NCI-H1694 (cell line): ENCODE measurements around the gene TAS1R3.

Experiments
- DNase-seq: peaks from one replicate; lab custom pipeline; 2025; lab: John Stamatoyannopoulos, UW

Gene TAS1R3

DNA sequence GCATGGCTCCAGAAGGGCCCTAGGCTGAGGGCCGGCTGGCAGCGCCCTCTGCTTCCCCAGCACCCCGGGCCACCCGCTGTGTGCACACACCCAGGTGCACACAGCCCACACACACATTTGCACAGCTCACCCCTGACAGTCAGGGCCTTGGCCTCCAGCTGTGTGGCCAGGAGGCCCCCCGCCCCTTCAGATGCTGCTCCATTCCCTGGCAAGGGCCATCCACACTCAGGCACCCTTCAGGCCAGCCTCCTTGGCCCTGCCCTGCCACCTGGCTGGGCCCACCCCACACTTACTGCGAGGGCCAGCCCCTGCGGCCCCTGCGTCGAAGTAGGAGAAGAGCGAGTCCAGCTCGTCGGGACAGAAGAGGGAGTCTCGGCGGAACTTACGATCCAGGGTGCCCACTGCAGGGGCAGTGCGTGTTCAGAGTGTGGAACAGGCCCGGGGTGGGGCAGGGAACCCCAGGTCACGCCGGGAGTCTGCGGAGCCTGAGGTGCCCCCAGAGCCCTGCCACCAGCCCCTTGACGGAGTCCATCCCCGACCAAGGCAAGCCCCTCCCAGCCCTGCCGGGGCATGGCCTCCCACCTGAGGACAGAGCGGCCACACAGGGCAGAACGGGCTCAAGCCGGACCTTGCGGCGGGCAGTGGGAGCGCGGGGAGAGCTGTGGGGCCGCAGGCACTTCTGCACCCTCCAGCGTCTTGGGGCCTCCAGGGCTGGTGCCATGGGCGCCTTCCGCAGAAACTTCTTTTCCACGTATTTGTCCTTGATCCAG lies 35.7 kb upstream of the TAS1R3 start:
- no peak for DNase-seq

DNA sequence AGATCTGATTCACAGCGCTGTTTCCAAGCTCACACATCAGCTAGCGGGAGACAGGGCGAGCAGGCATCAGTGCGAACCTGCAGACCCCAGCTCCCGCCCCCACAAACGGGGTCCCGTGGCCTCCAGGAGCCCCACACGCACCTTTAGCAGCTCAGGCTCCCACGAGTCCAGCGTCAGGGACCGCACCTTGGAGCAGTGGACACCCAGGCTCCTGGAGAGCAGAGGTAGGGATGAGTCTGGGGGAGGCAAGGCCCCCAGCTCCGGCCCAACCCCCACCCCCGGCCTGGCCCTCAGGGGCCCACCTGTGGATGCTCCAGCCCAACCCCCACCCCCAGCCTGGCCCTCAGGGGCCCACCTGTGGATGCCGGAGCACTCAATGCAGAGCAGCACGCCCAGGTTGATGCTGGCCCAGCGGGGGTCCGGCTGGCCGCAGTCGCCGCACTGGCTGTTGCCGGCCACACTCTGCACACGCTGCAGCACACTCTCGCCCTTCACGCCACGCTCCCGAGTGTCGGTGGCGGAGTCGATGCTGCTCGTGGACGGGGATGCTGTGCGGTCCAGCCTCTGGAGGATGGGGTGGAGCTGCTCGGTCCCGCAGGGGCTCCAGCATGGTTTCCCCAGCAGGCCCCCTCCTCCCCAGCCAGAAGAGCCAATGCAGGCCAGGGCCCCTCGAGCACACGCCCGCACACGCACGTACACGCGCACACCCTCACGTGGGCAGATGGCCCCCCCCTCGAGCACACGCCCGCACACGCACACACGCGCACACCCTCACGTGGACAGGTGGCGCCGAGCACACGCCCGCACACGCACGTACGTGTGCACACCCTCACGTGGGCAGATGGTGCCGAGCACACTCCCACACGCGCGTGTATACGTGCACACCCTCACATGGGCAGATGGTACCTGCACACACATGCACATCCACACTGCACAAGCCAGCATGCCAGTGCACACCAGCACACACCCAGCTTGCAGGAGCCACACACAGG lies 34.7 kb upstream of the TAS1R3 start:
- no peak for DNase-seq

DNA sequence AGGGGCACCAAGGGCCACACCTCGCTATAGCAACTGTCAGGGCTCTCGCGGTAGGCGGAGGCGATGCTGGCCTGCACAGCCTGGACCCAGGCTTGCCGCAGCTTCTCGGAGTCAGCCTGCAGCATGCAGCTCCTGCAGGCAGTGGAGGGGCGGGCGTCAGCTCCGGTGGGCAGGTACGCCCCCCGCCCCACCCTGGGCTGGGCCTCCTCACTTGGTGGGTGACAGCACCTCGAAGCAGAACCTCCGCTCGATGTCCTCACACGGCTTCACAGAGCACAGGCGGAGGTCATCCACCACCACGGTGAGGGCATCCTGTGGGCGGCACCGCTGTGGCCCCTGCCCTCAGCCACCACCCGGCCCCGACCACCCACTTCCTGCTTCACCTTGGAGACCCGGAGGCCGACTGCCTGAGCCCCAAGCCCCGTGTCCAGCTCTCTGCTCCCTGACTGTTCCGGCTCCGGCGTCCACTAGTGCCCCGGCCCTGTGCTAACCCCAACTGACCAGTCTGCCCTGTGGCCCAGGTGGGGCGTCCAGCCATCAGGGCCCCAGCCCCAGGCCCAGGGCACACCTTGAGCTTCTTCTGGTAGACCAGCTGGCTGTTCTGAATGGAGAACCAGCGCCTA lies 33.2 kb upstream of the TAS1R3 start:
- no peak for DNase-seq

DNA sequence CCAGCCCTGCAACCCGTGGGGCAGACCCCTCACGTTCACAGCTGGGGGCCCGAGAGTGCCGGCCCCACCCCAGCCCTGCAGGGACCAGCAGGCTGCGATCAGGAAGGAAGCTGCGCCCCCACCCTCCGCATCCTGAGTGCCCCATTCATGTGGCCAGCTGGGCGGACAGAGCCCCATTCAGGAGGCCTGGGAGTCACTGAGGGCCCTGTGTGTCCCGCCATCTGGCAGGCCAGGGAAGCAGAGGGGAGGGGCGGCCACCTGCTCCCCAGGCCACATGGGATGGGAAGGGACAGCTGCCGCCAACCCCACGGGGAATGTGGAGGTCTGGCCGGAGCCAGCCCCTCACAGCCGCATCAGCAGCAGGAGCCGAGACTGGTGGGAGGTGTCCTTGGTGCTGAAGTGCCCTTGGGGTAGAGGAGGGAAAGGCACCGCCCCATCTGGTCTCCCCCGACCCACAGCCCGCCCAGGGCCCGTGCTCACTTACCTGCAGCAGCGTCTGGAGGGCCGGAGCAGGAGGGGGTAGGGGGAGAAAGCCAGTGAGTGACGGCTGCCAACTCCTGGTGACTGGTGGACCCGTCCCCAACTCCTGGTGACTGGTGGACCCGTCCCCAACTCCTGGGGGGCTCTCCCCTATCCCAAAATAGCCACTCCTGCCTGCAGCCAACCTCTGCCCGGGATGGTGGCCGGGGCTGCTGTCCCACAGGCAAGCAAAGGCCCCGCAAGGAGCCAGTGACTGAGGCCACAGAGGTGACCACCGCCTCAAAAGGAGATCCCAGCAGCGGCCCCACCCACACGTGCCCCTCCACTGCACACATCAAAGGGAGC lies 32.0 kb upstream of the TAS1R3 start:
- DNase-seq: no peak

DNA sequence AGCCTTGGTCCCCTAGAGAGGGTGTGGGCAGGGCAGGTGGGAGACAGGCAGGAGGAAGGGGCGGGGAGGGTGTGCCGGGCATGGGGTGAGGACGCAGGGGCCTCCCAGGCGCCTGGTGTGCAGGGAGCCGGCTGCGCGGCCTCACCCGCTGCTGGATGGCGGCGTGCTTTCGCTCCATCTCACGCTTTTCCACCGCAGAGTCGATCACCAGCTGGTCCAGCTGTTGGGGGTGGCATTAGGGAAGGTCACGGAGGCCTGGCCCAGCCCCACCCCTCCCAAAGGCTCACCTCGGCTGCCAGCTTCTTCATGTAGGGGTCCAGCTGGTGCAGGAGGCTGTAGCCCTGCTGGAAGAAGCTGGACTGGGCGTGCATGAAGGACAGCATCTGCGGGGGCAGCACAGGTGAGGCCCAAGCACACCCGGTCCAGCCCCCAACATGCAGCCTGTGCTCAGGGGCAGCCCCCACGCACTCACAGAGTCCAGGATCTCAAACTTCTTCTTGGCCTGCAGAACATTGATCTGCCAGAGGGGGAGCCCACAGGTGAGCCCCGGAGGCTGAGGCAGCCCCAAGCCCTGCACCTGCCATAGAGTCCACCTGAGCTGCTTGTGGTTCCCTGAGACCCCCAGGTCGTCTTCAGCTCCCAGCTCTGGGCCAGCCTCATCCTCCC lies 31.3 kb upstream of the TAS1R3 start:
- no peak for DNase-seq

DNA sequence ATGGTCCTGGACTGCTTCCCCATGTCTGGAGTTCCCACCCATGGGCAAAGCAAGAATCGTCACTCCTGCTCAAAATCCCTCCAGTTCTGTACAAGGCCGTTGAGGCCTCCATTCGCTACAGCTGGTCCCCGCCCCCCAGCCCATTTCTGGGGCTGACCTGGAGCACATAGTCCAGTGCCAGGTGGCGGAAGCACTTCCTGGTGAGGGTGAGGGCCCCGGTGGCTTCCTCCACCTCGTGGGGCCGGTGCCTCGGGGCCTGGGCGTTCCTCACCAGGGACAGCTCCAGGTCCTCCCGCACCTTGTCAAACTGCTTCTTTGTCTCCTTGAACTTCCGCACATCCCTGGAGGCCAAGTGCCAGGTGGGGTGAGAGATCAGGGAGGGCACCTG lies 30.7 kb upstream of the TAS1R3 start:
- DNase-seq: no peak

DNA sequence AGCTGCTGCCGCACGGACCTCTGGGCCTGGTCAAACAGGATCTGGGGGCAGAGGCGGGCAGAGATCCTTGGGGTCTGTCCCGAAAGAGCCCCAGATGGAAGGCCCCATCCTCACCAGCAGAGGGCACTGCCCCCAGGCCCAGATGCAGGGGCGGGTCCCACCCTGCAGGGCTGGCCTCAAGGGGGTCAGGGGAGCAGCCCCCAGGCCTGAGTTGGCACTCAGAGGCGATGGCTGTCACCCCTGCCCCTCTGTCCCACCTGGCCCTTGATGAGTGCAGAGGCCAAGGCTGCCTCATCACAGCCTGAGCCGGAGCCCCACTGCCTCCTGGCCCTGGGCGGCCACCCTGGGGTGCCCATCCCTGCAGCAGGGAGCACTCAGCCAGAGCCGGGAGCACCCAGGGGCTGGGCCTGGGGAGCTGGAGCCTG lies 29.1 kb upstream of the TAS1R3 start:
- DNase-seq: no peak

DNA sequence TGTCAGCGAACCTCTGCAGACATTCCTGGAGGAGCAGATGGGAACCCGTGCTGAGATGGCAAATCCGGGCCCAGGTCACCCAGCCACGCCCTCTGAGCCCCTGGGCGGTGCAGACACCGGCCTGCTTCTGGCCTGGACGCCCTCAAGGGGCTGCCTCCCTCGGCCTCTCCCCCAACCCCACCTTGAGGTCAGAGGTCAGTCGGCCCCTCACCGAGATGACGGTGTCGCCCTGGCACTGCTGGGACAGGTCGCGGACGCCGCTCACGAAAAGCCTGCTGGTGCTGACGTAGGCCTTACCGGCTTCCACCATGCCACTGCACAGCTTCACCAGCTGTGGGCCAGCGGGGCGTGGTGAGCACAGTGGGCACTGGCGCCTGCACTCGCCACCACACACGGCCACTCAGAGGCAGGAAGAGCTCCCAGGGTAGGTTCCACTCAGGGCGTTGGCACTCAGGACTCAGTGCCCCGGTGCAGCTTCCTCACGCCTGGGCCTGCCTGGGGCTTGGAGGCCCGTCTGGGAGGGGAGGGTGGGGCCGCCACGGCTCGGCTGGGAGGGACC lies 28.1 kb upstream of the TAS1R3 start:
- no peak for DNase-seq

DNA sequence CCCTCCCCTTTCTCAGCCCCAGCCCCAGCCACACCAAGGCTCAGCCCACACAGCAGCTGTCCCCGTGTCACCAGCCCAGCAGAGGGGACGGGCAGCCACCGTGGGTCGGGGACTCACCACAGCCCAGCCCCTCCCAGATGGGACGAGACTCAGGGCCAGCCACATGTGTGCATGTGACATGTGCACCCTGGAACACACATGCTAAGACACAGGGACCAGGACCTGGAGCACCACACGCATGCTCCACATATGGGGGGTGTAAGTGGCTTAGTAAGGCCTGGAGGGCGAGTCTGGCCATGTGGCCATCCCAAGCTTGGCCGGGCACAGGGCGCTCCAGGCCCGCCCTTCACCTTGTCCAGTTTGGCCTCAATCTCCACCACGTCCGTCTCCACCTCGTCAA lies 27.3 kb upstream of the TAS1R3 start:
- DNase-seq: no peak

DNA sequence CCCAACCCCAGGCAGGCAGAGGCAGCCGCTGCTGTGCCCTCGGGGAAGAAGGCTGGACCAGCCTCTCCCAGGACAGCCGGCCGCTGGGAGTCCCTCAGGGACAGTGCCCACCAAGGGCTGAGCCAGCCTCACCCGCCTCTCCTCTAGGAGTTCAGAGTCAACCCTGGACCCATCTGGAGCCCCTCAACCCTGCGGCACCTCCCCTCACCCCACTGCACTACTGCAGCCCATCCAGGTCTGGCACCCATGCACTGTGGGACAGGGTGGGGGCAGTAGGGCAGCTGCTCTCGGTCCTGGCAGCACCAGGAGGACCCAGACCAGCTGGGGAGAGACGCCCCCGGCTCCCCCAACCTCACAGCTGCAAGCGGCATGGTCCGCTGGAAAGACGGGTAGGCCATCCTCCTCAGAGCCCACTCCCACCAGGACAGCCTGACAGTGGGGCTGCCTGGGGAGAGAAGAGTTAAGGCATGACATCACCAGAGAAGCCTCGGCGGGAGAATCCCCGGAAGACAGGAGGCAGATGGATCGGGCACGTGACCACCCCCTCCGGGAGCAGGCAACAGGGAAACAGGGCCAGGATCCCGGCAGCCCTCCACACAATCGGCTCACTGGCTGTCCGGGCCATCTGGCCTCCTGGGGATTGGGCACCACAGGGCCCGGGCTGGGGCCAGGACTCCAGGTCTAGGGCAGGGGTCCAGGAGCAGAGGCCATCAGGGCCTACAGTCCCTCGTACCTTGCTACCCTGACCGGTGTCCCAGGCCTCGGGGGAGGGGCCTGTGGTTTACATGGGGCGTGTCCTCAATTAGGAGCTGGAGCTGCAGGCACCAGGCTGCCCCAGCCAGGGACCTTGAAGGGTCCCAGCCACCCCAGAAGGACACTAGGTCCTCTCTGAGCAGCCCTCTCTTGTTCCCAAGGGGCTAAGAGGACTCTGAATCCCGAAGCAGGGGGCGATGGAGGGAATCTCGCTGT lies 26.5 kb upstream of the TAS1R3 start:
- peak; percentile 90 for DNase-seq

DNA sequence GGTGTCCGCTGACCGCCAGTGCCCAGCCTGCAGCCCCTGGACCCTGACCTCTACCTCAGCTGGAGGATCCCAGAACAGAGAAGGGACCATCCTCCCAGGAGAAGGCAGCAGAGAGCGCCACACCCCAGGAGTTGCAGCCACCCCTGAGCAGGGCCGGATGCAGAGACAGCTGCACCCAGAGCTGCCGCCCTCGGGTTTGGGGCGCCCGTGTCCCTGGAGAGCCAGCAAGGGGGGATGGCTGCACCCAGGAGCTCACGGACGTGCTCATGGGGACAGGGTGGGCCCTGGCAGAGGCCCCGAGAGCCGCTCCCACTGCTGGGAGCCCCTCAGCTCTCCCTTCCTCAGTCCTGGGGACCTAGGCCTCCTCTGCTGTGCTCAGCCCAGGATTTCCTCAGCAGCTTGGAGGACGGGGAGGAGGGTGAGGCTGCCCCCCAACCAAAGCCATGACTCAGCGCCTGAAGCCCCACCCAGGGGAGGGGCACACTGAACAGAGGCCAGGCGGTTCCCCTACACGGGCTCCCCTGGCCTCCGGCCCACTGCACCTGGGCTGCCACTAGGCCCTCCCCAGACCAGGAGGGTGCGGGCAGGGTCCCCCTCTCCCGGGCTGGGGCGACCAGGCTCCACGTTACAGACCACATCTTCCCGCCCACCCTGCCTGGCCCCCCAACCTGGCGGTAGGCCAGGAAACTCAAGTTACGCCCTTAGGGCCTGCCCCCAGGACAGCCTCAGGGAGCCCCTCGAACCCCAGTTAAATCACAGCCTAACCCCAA lies 25.6 kb upstream of the TAS1R3 start:
- peak; percentile 67 for DNase-seq

DNA sequence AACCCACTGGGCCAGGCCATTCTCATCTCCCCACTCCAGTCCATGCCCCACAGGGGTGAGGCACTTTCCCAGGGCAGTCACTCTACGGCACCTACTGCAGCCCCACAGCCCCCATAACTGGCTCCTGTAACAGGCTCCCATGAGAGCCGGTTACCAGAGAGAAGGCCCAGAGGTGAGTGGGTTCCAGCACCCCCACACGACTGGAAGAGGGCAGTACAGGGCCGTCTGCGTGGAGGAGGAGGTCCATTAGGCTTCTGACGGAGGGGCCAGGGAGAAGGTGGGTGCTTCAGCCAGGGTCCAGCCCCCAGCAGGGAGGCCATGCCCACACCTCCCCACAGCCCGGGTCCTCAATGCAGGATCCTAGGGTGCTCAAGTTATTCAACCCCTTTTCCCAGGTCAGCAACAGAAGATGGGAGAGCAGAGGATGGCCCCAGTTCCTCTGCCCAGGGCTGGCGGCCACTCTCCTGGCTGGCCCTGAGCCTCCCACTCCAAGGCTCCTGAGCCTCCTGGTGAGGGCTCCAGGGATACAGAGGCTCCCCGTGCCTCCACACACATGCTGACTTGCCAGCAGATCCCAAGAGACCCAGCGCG lies 24.9 kb upstream of the TAS1R3 start:
- DNase-seq: peak; percentile 29

DNA sequence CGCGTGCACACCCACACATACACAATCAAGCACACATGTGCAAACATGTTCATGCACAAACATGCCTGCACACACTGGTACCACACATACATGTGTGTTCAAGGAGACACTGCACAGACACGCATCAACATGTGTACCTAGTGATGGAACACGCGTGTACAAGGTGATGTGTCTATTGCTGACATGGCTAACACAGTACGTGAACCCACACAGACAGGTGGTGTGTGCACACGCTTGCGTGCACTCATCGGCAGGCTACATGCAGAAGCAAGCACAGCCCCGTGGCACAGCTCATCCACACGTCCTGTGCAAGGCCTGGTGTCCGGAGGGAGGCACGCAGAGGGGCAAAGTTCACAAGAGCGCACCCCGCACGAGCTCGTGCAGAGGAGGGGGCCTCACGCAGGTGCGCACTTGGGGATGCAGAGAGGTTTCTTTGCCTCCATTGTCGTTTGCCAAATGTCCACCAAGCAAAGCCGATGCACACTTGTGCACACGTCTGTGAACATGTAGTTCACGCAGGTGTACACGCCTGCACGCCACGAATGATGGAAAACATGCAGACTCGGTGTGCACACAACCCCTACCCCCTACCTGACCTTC lies 24.3 kb upstream of the TAS1R3 start:
- no peak for DNase-seq

DNA sequence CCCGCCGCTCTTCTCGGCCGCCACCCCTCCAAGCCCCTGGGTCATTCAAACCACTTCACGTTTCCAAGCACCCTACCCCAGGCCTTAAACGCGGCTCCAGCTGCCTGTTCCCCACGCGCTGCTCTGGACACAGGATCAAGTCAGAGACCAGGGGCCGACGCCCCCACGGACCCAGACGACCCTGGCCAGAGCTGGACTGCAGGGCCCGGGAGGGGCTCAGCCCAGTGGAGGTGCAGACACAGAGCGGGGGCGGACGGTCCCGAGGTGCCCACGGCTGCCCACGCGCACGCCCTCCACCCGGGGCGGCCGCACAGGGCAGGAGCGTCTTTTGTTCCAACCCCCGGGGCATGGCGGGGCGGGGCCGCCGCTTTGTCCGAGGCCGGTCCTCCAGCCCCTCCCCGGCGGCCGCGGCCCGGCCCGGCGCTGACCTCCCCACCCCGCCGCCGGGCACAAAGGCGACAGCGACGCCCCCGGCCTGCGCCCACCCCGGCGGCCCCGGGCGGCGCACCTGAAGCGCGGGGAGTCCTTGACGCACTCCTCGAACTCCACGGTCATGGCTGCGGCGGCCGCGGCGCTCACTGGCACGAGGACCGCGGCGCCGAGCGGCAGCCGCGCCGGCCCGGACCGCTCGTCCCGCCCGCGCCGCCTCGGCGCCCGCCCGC lies 23.7 kb upstream of the TAS1R3 start:
- no peak for DNase-seq

DNA sequence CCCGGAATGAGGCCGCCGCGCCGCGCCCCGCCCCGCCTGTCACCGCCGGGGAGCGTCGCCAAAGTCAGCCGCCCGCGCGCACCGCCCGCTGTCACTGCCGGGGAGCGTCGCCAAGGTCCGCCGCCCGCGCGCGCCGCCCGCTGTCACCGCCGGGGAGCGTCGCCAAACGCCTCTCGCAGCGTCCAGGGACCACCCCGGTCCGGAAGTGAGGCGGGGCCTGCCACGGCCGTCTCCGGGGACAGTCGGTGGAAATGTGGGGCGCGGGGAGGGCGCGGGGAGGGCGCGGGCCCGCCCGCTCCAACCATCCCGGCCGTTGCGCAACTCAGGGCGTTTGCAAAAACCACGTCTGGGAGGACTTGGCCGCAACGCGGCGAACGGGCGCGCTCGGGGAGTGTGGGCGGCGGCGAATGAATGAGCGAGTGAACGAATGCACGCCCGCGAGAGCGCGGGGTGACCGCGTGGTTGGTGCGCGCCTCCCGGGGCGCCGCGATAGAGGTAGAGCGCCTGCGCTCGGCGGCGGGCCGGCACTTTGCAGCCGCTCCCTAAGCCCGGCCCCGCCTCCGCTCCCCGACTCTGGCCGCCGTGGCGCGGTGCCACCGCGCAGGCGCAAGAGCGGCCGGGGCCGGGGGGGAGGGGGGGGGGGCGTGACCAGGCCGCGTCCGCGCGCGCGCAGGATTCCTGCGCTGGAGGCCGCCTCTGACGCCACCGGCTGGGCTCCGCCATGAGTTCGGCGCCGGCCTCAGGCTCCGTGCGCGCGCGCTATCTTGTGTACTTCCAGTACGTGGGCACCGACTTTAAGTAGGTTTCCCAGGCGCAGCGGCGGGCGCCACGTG lies 22.9 kb upstream of the TAS1R3 start, which contains the start of the genes ACAP3 and PUSL1:
ACAP3 (minus strand) TSS at position 8 of the 833 bp plus-strand sequence. CDS start 115 bp downstream, outside the sequence.
PUSL1 (plus strand) TSS at position 675 of the 833 bp plus-strand sequence; CDS start at position 722, 47 bp downstream.
- peak; percentile 59 for DNase-seq

DNA sequence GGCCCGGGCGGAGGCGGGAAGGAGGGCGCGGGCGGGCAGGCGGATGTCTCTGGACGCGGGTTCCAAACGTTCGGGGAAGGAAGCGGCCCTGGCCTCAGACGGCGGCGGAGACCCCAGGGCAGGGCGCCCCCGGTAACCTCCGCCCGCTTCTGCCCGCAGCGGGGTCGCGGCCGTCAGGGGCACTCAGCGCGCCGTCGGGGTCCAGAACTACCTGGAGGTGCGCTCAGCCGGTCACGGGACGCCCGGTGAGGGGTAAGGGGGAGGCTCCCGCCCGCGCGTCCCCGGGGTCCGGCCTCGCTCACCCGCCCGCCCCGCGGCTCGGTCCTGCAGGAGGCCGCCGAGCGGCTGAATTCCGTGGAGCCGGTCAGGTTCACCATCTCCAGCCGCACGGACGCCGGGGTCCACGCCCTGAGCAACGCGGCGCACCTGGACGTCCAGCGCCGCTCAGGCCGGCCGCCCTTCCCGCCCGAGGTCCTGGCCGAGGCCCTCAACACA lies 22.3 kb upstream of the TAS1R3 start:
- no peak for DNase-seq
